ENCODE measurements around the gene ZNF681. TPM values are rescaled to one million over a fixed set of nuclear protein-coding genes. Genes with fewer than 3 reads are reported as not detected.

Gene ZNF681
- total and polyA plus RNA-seq, 9 of the 15 experiments (the other 6 are each of a cell fraction or from before 2014, with no cell fraction given): 2.8 to 8.6 (median 4.1) TPM

- no peak for TF ChIP-seq ZNF277 (CRISPR knock-in tag; IDR thresholded peaks at IDR 0.05; ENCODE audit: borderline replicate concordance)
- no peak for TF ChIP-seq PTBP1 (IDR thresholded peaks at IDR 0.05; ENCODE audit: low read depth, low read length)
- no peak for TF ChIP-seq STAT5A (IDR thresholded peaks at IDR 0.05; ENCODE audit: borderline replicate concordance, low read length)
- no peak for TF ChIP-seq CBX1 (IDR thresholded peaks at IDR 0.05; ENCODE audit: low read depth)
- no peak for TF ChIP-seq ZNF133 (CRISPR knock-in tag; IDR thresholded peaks at IDR 0.05)
- no peak for TF ChIP-seq ZNF224 (CRISPR knock-in tag; IDR thresholded peaks at IDR 0.05)
- TF ChIP-seq HMG20A (CRISPR knock-in tag; conservative IDR thresholded peaks at IDR 0.05): no peak
- TF ChIP-seq CCNT2 (IDR thresholded peaks at IDR 0.05; ENCODE audit: borderline replicate concordance, extremely low read depth, insufficient read length, low read depth, low read length): peak; percentile 19
- no peak for TF ChIP-seq IRF9 (tag; IDR thresholded peaks at IDR 0.05)
- peak in 1 of 2 experiments; percentile 58; a peak in 2 of 4 replicates for TF ChIP-seq MAZ (CRISPR knock-in tag; conservative IDR thresholded peaks at IDR 0.05 in 1 of 2, IDR thresholded peaks at IDR 0.05 in 1 of 2)
- TF ChIP-seq ARID2 (IDR thresholded peaks at IDR 0.05): no peak
- TF ChIP-seq ZNF561 (CRISPR knock-in tag; conservative IDR thresholded peaks at IDR 0.05): no peak
- TF ChIP-seq MTA2 (IDR thresholded peaks at IDR 0.05; ENCODE audit: low read depth): no peak
- TF ChIP-seq ZBTB33 (CRISPR knock-in tag; IDR thresholded peaks at IDR 0.05): no peak
These were observed 4.4 kb upstream of the ZNF681 start (continued) for GRCh38 chr19:23762884-23763711.
